ENCODE data around the gene SP140L. TPM values are rescaled to one million over a fixed set of nuclear protein-coding genes. Genes with fewer than 3 reads are reported as not detected.
A peak's percentile ranks its signal among the peaks of the same experiment; 100 is the strongest.

The SP140L gene
- total and polyA plus RNA-seq, 10 of the 15 experiments (the other 5 are each of a cell fraction or from before 2014, with no cell fraction given): 4.7 to 28.6 (median 15.0) TPM

GRCh38 chr2:230430957-230431910 is 104.2 kb downstream of the SP140L start:
- Histone ChIP-seq H3K4me3 (no peak overlapping the region; the same call in 1 of the 2 replicates), H3K27me3 (replicated peaks in 1 of 2; ENCODE audit: control insufficient read depth in 2 of 2, insufficient read depth in 2 of 2, low read length in 1 of 2) (no peaks in the 10 kb centered on the region), H3K4me2 (ENCODE audit: control insufficient read depth, insufficient read depth) (peak overlapping the region; percentile 77), H3K79me2 (ENCODE audit: control insufficient read depth, insufficient read depth, low read length) (peaks cover 96% of the 10 kb centered on the region), H2AFZ (ENCODE audit: control insufficient read depth, low read depth, low read length) (no peak overlapping the region), H3K9me3 (replicated peaks; ENCODE audit: control insufficient read depth, insufficient read depth, low read length) (peaks cover 33% of the 10 kb centered on the region), H4K20me1 (ENCODE audit: control insufficient read depth, insufficient read depth) (0 out of 2 replicates have a peak, but pooled peaks cover 6% of the 10 kb centered on the region), H3K9ac (ENCODE audit: control insufficient read depth, insufficient read depth, low read length) (no peak overlapping the region), H3K36me3 (ENCODE audit: control insufficient read depth in 2 of 2, insufficient read depth in 2 of 2, low read length in 1 of 2) (peaks cover 10 to 61% of the 10 kb centered on the region in 2 experiments), H3K27ac (ENCODE audit: control insufficient read depth, insufficient read depth) (peak overlapping the region; percentile 51), H3K4me1 (ENCODE audit: control insufficient read depth, insufficient read depth, low read length) (peaks cover 15% of the 10 kb centered on the region)
- FAIRE-seq: no peak
- SMC1A ChIA-PET (ENCODE audit: uncharacterized antibody, unreplicated experiment): interaction anchor here (0.6 to 4.4 kb wide), 8 partner anchors 10 to 1003 kb away, joined by 3 to 19 read pairs (median 4); partner anchors contain the start of gene SP100
- in situ Hi-C loops (cut with MboI): no loop called here
- no peak for DNase-seq (ENCODE audit: low read depth, low spot score)
- WGBS (ENCODE audit: insufficient coverage, insufficient replicate concordance, low lambda C conversion rate, missing lambda C conversion rate): 0% methylated on average over 1 of the region's 1 CpG
- ATAC-seq: peak; percentile 81
- POLR2A ChIA-PET: interaction anchor here (0.7 to 1.6 kb wide), 5 partner anchors 9 to 153 kb away, joined by 3 to 6 read pairs (median 3); no protein-coding TSS in a partner anchor
- intact Hi-C loops (cut with micrococcal nuclease; ENCODE audit: unreplicated experiment): no loop called here
- CTCF ChIA-PET: interaction anchor here (0.6 to 2.2 kb wide), 2 partner anchors 13 to 490 kb away, joined by 3 to 8 read pairs; no protein-coding TSS in a partner anchor
- RAD21 ChIA-PET (ENCODE audit: unreplicated experiment): interaction anchor here (0.8 kb wide), 1 partner anchor 155 kb away, joined by 5 read pairs; no protein-coding TSS in a partner anchor
- peak; percentile 44 to 48; a peak in 3 of 4 replicates for TF ChIP-seq IKZF2 (IDR thresholded peaks at IDR 0.05)
- TF ChIP-seq RUNX3 (IDR thresholded peaks at IDR 0.05; ENCODE audit: low read length): peak; percentile 84
- peak; percentile 62; the same call in 1 of the 2 replicates for TF ChIP-seq EED (IDR thresholded peaks at IDR 0.05; ENCODE audit: low read depth)
- peak; percentile 57 for TF ChIP-seq IKZF1 (conservative IDR thresholded peaks at IDR 0.05)
- no peak for TF ChIP-seq EP300 (IDR thresholded peaks at IDR 0.05; ENCODE audit: borderline replicate concordance in 1 of 2, control insufficient read depth in 1 of 2, low read depth in 2 of 2, low read length in 2 of 2)
- no peak for TF ChIP-seq CHD1 (IDR thresholded peaks at IDR 0.05; ENCODE audit: low read depth, low read length)
- no peak for TF ChIP-seq SMAD5 (IDR thresholded peaks at IDR 0.05; ENCODE audit: low read depth)
- no peak for TF ChIP-seq CHD2 (IDR thresholded peaks at IDR 0.05; ENCODE audit: borderline replicate concordance, low read depth, low read length)
- 0 out of 2 replicates have a peak, but pooled peaks have one; percentile 24 for TF ChIP-seq POLR2AphosphoS5 (IDR thresholded peaks at IDR 0.05; ENCODE audit: low read length)
- peak; percentile 51; the same call in 1 of the 2 replicates for TF ChIP-seq POLR2A (IDR thresholded peaks at IDR 0.05; ENCODE audit: low read depth, low read length)
- no TSS peak for BruUV-seq (replicated peaks)

All from GM12878 (cell line).